Measurements from ENCODE around the gene COG5. TPM values are rescaled to one million over a fixed set of nuclear protein-coding genes. Genes with fewer than 3 reads are reported as not detected.

The COG5 gene
- polyA plus RNA-seq, 3 donors, result 12.7 to 29.0 (median 28.1) TPM

- Histone ChIP-seq H3K4me3 (replicated peaks in 1 of 3; ENCODE audit: low read depth in 2 of 3, low read length in 3 of 3) (peak overlapping the region; percentile 85 to 99 (median 94)), H3K79me2 (ENCODE audit: insufficient read depth, low read length) (peaks cover 48% of the 10 kb centered on the region), H3K4me2 (replicated peaks; ENCODE audit: extremely low read depth, low read length, poor library complexity, severe bottlenecking) (peak overlapping the region; percentile 97), H3K9me3 (replicated peaks in 1 of 2; ENCODE audit: control insufficient read depth in 1 of 2, insufficient read depth in 1 of 2, low read length in 2 of 2) (no peaks in the 10 kb centered on the region), H3K27ac (ENCODE audit: low read depth in 1 of 2, low read length in 2 of 2) (peak overlapping the region; percentile 92 to 100), H3K27me3 (ENCODE audit: control insufficient read depth in 2 of 2, insufficient read depth in 2 of 2, low read length in 2 of 2) (no peaks in the 10 kb centered on the region), H3K36me3 (replicated peaks in 1 of 2; ENCODE audit: control insufficient read depth in 1 of 2, insufficient read depth in 2 of 2, low read length in 2 of 2) (peaks cover 5 to 6% of the 10 kb centered on the region in 2 donors), H3K9ac (ENCODE audit: insufficient read depth, low read length, poor library complexity, severe bottlenecking) (peak overlapping the region; percentile 99), H2AFZ (ENCODE audit: insufficient read depth, low read depth, low read length, poor library complexity, severe bottlenecking) (no peak overlapping the region), H3K4me1 (ENCODE audit: control insufficient read depth in 1 of 2, insufficient read depth in 2 of 2, low read length in 2 of 2) (peaks cover 14 to 25% of the 10 kb centered on the region in 2 donors), H4K20me1 (ENCODE audit: insufficient read depth, low read length) (peaks cover 44% of the 10 kb centered on the region)
- under 1% methylated on average over 56 of the region's 73 CpGs for WGBS (ENCODE audit: insufficient coverage)
- Mint-ChIP-seq H3K4me1 (peaks cover 28% of the 10 kb centered on the region), H3K36me3 (peaks cover 9 to 12% of the 10 kb centered on the region in 2 donors), H3K9me3 (peaks cover 0 to 3% (median 0%) of the 10 kb centered on the region in 7 donors), H3K4me3 (peak overlapping the region; percentile 92 to 95), H3K27me3 (ENCODE audit: low read depth in 3 of 3) (peaks cover 0 to 1% (median 0%) of the 10 kb centered on the region in 3 donors), H3K27ac (peak overlapping the region; percentile 98 to 100 (median 99))
- intact Hi-C loops (cut with micrococcal nuclease), result loop anchor here (5.0 to 10.0 kb wide), 4 partner anchors 297 to 747 kb away; partner anchors contain the start of genes DLD (in 1 of the 2) and PIK3CG (in 1 of the 2)
- TF ChIP-seq CTCF (IDR thresholded peaks at IDR 0.05), result peak; percentile 9
- peak; percentile 92 to 99 (median 96) for DNase-seq
These were observed 394.3 kb downstream of the COG5 start for GRCh38 chr7:107169120-107170050.
